GM23338 (cell line): ENCODE data around the gene GRIK4.

Experiments used
- CTCF ChIP-seq, 2 experiments: fragments of 200-600 bp in 1 of 2; sonication (generic) in 1 of 2; conservative IDR thresholded peaks; 2 replicates each; pipeline versions ENCODE4 v1.5.1 to v1.6.1; 2016 to 2017; ENCODE audit warnings: antibody characterized with exemption in 2 of 2, low read depth in 2 of 2, mild to moderate bottlenecking in 2 of 2, moderate library complexity in 1 of 2
- POLR2AphosphoS5 ChIP-seq: IDR thresholded peaks from 2 replicates; pipeline ENCODE4 v1.6.1; 2016; ENCODE audit warnings: antibody characterized with exemption, low read depth
- REST ChIP-seq: IDR thresholded peaks from one replicate; pipeline ENCODE4 v1.6.1; 2018; ENCODE audit warnings: antibody characterized with exemption; ENCODE audit not compliant: unreplicated experiment
- ZNF331 ChIP-seq: fragments of 250-450 bp; sonication (Bioruptor Pico); IDR thresholded peaks from 2 replicates; pipeline ENCODE4 v1.5.0; 2020; ENCODE audit warnings: low read depth, mild to moderate bottlenecking, moderate library complexity

GRCh38 chr11:120853435-120853834 lies 341.9 kb downstream of the GRIK4 start:
- TF ChIP-seq POLR2AphosphoS5 = no peak
- TF ChIP-seq ZNF331 (CRISPR knock-in tag) = no peak
- TF ChIP-seq REST = no peak
- TF ChIP-seq CTCF (conservative IDR thresholded peaks at IDR 0.05; ENCODE audit: low read depth in 2 of 2) = no peak
